HG03159 (cell line): Measurements from ENCODE around the gene COL5A1.

Source experiments
- ATAC-seq: cut with Tn5 transposase; IDR thresholded peaks from one replicate; pipeline ENCODE4 v1.9.1; 2021; ENCODE audit warnings: mild to moderate bottlenecking, moderate library complexity; ENCODE audit not compliant: unreplicated experiment

The COL5A1 gene

DNA sequence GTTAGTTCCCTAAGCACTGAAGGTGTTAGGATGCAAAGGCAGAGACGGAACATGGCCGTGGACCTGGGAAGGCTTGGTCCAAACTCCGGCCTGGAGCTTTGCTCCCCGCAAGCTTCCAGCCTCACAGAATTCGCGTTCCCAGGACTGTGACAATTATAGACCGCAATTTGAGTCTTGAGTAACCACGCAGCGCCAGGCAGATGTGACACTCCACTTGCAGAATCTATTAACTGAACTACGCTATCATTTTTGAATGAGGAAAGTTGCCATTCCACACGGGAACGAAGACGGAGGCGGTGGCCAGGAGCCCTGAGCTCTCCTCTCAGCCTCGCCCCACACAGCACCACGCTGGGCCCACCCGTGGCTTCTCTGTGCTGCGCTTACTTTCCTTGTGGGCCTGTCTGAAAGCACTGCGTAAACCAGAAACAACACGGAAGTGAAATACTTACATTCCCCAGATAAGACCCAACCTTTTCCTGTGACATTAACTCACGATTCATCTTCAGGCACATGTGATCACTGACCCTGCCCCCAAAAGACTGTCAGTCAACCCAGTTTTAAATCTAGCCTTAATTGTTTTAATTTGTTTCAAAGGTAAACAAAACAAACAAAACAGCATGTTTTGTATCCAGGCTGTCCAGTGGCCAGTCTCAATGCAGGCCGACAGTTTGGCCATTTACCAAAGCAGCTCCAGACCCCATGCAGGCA is 16.1 kb upstream of the COL5A1 start:
- ATAC-seq = no peak

DNA sequence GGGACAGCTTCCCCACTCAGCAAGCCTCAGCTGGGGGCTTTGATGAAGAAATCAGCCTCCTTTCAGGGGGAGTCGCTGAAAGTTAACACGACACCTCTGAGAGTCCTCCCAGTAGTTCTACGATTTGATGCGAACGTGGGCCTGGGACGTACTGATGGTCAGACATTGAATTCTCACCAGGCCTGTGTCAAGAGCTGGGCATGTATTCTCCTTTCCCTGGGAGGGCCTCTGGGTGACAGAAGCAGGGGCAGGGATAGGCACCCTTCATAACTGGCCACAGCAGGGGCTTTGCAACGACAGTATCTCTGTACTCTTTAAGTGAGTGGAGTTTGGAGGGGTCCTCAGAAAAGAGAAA is 15.6 kb upstream of the COL5A1 start:
- ATAC-seq = no peak

DNA sequence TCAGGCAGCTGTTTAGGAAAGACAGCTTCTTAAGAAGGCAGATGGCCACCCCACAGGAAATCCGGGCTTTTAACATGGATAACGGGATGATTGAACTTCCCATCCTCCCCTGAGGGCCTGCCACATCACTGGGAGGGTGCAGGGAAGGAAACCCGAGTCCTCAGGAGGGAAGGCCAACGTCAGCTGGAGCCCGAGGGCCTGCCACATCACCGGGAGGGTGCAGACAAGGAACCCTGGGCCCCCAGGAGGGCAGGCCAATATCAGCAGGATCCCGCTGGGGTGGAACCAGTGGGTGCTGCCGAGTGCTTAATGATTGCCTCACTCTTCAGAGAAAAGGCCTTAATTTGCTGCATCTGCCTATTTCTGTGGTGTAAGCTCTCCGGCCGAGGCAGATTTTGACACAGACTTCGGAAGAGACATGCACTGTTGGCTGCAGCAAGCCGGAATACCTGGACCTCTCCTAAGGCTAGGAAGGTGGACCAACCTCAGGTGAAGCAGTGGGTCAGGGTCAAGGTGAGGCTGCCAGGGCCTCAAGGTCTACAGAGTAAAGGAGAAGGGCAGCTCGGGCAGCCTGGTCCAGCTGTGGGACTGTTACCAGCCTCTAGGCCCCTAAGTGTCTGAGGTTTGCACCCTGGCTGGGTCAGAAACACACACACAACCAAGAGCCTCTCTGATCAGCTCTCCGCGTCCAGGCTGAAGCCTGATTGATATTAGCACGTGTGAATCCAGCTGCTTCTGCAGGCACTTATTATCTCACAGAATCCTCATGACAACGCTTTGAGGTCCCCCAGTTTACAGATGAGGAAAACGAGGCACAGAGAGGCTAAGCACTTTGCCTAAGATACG is 14.8 kb upstream of the COL5A1 start:
- no peak for ATAC-seq

DNA sequence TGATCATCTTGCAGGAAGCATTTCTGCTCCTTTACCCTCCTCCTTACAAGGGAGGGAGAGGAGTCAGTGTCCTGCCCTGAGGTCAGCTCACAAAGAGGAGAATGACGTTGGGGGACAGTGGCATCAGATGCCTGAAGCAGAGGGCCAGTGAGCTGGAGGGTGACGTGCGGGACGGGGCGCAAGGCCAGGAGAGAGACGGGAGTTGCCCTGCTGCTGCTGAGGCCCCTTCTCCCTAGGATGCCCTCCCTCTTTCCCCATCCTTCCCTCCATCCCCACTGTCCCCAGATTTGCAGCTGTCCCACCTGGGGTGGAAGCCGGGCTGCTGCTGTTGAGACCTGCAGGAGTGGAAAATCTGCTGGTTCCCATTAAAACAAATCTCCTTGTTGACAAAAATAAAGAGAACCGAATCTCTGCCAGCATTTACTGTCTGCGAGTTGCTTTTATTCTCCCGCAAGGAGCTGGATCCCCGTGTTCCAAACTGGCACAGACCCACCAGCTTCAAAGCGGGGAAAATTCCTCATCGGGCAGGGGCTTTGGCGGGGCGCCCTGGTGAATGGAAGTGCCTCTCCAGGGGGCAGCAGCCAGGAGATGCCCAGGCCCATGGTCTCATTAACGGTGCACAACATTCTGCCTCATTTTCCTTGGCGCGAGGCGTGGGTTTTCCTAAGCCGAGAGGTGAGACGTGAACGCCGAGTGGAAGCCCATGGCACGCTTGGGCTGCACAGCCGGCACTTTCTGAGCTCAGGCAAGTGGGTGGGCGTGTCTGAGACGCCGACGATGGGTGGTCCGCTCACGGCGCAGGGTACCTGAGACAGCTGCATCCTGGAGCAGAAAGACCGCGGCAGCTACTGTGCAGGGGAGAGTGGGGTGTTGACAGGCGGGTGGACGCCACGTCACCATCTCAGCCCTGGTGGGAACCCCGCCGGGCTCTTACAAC is 13.9 kb upstream of the COL5A1 start:
- no peak for ATAC-seq

DNA sequence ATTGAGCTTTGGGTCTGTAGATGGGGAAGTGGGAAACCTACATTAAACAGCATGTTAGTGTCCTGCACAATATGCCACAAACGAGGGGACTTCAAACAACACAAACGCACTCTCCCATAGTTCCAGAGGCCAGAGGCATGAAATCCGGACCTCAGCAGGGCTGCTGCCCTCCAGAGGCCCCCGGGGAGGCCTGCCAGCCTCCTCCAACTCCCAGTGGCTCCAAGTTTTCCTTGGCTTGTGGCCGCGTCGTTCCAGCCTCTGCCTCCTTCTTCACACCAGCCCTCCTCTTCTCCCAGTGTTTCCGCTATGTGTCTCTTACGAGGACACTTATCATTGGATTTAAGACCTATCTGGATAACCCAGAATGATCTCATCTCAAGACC is 13.3 kb upstream of the COL5A1 start:
- ATAC-seq = no peak

DNA sequence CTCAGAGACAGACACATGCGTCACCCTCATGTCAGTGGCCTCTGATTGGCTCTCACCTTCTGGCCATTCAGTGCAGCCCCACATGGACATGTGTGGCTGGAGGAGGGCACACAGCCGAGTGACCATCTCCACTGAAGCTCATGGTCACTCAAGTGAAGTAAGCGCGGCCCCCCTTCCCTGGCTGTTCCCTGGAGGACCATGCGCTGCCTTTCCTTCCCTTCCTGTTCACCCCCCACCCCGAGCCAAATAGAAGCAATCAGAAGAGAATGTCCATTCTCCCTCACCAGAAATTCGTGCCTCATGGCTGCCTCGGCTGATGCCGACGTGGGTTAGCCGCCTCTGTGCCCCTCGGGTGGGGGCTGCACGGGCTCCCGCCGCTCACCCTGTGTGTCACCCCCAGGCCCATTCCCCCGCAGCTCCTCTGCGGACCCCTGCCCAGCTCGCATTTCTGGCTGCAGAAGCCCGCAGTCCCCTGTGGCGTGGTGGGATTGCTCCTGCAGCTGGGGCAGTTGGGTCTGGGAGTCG is 12.5 kb upstream of the COL5A1 start:
- no peak for ATAC-seq

DNA sequence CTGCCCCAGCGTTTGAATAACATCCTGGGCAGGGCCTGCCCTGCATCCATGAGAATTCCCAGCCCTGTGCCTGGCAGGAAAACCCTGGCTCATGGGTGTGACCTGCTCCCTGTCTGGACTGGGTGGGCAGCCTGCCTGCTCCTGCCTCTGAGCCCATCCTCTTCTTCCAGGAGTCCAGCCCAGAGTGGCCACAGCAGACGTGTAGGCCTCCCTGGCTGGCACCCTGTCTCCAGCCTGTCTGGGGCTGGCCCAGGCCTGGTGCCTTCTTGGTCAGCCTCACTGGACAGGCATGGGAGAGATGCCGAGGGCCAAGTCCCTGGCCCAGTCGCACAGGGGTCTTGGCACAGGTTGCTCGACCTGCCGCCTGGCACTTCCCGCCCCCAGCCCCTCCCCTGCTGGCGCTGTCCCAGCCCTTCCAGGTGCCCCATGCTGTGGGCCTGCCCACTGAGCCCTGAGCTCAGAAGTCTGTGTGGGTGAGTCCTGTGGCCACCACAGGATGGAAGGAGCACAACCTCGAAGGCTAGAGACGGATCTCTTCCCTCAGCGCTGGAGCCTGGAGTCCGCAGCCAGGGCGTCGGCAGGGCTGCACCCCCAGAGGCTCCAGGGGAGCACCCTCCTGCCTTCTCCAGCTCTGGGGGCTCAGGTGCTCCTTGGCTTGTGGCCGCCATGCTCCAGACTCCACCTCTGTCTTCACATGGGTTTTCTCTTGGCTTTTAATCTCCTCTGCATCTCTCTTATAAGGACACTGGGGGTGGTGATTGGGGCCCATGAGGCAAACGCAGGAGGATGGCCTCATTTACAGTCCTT is 11.8 kb upstream of the COL5A1 start:
- ATAC-seq = no peak

DNA sequence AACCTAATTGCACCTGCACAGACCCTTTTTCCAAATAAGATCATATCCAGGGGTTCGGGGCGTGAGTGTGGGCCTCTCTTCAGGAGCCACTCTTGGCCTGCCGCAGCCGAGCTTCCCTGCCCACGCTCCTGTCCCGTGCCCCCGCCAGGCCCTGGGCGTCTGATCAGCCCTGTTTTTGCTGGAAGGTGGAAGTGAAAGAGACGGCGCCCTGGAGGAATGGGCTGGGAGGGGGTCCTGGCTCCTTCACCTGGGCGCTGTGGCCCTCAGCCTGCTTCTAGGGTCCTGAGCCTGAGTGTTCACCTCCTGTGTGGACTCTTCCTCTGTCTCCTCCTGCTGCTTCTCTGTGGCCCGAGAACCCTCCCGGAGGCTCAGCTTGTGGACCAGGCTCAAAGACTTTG is 11.2 kb upstream of the COL5A1 start:
- ATAC-seq = no peak

DNA sequence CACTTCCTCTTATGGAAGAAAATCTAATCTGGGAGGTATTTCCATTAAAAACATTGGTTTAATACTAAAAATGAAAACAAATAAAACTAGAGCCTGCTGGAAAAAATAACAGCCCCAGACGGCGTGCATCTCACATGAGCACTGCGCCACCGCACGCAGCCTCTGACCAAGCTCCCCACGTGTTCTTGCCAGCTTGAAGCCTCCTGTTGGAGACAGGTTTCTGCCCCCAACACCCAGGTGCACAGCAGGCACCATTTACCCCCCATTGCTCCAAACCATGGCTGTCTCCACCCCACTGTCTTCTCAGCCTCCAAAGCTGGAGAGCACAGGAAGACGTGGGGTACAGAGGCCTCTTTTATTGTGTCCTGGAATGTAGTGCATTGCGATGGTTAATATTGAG is 10.7 kb upstream of the COL5A1 start:
- no peak for ATAC-seq

DNA sequence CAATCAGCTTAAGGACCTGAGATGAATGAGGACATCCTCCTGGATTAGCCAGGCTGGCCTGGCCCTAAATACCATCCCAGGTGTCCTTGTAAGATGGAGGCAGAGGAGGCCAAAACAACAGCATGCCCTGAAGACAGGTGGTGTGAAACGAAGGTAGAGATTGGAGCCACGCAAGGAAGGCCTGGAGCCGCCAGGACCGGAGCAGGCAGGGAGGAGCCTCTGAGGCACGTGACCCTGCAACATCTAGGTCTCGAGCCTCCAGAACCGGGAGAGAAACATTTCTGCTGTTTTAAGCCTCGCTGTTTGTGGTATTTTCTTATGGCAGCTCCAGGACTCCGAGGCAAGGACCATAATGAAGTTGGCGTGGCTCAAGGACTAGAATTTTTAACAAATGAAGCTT is 9.7 kb upstream of the COL5A1 start:
- ATAC-seq = no peak

DNA sequence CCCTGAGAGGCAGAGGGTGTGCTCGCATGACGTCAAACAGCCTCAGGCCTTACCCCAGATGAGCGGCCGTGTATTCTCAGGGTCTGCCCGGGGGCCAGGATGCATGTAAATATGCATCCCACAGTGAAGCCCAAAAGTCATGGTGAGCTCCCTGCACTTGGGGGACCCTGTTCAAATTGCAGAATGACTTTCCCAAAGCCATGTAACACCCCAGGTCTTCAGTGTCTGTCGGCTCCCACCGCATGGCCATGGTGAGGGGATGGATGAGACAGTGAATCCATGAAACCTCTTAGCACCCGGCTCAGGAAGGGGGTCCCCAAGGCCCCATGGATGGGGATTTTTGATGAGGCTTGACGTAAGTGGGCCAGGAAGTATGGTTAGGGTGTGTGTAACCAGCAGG is 9.3 kb upstream of the COL5A1 start:
- ATAC-seq = no peak

DNA sequence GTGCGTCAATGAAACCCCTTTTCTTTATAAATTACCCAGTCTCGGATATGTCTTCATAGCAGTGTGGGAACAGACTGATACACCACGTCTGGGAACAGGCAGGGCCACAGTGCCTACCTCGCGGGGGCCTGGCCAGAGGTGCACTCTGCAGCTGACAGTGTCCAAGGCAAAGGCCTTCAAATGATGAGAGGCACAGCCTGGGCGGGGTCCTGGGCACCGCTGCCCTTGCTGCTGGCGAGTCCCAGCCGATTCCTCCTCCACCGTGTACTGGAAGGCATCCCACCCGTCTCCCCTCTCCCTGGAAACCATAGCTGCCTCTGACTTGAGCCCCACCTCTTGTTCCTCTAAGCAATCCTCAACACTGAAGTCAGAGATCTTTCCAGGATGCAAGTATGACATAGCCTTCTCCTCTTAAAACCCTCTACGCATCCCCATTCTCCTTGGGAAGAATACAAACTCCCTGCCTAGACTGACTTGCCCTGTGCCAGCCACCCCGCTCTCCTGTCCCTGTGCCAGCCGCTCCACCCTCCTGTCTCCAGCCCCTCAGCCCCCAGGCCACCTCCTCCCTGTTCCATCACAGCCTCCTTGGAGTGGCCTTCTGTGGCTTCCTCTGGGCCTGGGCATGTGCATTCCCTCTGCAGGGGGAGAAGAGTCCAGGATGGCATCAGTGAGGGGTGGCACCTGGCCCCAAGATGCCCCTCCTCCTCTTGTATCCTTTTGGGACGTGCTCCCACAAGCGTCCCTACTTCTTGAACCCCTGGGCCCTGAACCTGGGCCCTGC is 8.1 kb upstream of the COL5A1 start:
- ATAC-seq = no peak

DNA sequence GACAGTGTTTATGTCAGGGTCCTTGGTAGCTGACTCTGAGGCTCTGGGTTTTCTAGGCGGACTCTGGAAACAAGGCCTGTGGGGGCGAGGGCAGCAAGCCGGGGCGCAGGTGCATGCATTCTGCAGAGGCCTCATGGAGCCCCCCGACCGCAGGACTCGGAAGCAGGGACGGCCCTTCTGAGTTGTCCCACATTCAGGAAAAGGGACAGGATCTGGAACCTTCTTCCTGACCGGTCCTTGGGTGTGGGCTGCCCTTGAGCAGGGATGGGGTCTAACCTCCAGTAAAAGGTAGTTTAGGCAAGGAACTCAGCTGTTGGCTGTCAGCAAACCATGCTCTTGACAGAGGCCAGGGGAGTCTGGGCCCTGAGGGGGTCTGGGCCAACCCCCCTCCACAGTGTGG is 7.4 kb upstream of the COL5A1 start:
- no peak for ATAC-seq

DNA sequence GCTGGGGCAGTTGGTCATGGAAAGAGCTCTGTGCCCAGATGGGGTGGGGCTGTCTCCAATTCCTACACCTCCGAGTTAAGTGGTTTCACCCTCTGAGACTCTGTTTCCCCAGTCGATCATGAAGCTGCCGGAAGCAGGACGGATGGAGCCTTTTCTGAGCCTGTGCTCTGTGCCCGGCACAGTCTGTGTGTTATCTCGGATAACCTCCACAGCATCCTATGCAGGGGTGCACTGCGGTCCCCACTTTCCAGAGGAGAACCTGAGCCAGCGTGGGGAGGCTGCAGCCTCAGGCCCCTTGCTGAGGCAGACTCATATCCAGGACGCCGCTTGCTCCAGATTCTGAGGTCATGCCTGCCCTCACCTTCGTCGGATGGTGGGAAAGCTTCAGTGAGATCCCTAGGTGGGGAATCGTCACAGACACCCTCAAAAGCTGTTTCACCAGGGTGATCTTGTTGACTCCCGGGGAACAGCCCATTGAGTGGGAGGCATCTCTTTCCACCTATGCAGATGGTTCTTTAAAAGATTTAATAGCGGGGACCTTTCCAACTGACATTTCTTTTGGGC is 6.9 kb upstream of the COL5A1 start:
- no peak for ATAC-seq

DNA sequence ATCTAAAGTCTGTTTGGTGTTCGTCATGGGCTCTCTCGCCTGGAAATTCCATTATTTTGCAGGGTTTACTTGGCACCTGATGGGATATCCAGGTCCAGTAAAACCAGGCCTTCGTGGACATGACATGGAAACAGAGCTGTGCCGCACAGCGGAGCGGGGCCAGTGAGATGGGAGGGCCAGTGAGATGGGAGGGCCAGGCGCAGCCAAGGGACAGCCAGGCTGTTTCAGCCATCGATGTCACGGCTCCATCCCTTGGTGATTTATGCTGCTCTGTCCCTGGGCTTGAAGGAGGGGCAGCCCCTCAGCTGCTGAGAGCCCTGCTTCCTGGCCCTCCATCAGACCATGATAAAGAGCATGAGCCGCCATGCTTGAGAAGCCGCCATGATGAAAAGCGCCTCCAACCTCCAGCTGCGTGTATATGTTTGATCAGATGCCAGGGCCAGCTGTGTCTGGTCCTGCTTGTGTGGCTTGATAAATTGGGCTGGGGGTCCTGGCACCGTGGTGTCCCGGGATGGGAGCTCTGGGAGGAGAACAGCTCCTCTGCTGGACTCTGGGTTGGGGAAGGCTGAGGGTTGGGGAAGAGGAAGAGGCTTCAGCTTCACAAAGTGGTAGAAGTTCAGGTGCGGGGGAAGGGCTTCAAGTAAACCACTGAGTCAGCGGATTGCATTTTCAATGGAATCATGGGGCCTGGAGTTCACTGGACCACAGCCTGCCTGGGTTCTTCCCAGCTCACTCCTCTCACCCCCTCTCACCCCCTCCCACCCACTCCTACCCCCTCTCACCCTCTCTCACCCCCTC is 6.1 kb upstream of the COL5A1 start:
- no peak for ATAC-seq

DNA sequence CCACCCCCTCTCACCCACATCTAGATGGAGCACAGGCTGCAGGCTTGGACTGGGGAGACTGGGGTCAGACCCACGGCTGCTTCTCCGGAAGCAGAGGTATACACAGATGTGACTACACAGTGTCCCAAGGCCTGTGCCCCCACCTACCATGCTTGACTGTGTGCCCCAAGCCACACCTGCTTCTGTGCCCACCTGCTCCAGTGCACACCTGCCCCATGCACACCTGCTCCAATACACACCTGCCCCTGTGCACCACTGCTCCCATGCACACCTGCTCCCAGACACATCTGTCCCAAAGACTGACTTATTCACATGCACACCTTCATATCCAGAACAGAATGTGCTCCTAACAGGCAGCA is 5.5 kb upstream of the COL5A1 start:
- no peak for ATAC-seq

DNA sequence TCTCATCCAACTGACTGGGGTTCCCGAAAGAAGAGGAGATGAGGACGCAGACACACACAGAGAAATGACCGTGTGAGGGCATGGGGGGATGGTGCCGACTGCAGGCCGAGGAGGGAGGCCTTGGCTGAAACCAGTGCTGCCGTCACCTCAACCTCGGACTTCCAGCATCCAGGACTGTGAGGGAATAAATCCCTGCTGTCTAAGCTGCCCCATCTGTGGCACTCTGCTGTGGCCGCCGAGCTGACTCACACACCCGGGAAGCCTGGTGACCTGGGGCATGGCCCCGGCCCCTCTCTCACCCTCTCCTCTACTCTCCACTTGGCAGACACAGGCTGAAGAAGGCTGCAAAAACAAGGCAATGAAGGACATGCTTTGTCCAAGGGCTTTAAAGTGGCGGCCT is 4.4 kb upstream of the COL5A1 start:
- no peak for ATAC-seq

DNA sequence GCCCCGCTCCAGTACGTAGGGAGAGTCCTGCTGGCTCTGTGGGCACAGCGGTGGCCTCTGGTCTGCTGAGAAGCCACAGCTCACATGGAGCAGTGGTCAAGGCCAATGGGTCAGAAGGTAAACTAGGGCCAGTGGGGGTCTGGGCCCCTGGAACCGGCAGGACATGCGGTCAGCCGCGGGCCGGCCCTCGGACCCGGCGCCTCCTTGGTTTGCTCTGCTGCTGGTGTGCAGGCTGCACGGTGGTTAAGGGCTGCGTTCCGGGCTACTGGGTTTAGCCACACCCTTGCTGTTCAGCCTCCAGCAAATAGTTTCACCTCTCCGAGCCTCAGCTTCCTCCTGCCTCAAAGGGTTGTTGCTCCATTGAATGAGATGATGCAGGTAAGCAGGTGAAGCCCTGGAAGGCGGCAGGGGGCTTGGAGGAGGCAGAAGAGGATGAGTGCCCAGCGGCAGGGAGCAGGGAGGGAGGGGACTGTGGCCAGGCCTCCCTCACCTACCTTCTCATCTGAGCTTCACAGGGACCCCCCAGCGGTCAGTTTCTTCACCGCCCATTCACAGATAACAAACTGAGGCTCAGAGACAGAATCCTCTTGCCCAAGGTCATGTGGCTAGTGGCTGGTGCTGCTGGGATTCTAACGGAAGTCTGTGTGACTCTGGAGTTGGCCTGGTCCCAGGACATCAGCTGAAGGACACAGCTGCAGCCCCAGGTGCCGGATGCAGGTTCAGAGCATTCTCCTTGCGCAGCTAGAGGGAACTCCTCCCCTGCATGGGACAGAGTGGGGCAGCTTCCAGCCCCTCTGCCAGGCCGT is 3.7 kb upstream of the COL5A1 start:
- ATAC-seq = no peak
